Measurements from ENCODE around the gene MROH2A. TPM values are rescaled to one million over a fixed set of nuclear protein-coding genes. Genes with fewer than 3 reads are reported as not detected.

Gene MROH2A
- total and polyA plus RNA-seq, 9 of the 15 experiments (the other 6 are each of a cell fraction or from before 2014, with no cell fraction given): 0.03 TPM; not detected in 8

DNA sequence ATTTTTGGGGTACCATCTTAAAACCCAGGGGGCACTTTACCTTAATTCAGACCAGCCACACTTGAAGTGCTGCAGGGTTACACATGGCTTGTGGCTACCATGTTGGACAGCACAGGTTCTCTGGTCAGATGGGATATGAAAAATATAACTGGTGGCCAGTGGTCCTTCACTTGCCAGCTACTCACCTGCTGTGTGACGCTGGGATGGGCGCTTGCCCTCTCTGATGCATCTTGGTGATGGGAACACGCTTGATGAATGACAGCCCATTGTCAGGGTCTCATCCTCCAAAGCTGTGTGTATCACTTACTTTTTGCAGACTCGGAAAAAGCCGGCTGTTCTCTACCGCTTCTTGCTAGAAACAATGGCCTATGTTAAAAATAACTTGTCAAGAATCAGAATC is 53.7 kb downstream of the MROH2A start (continued):
- TF ChIP-seq ERF (CRISPR knock-in tag; IDR thresholded peaks at IDR 0.05): no peak
- 0 out of 4 replicates have a peak, but pooled peaks of 1 of the 2 experiments have one; percentile 22 for TF ChIP-seq RCOR1 (IDR thresholded peaks at IDR 0.05; ENCODE audit: borderline replicate concordance in 1 of 2, low read depth in 2 of 2, low read length in 2 of 2)
- TF ChIP-seq RBM25 (IDR thresholded peaks at IDR 0.05; ENCODE audit: low read depth, low read length, severe bottlenecking): peak; percentile 71
- no peak for TF ChIP-seq KDM2B (CRISPR knock-in tag; IDR thresholded peaks at IDR 0.05)
- TF ChIP-seq ZNF79 (CRISPR knock-in tag; IDR thresholded peaks at IDR 0.05; ENCODE audit: low read depth): no peak
- TF ChIP-seq ARHGAP35 (IDR thresholded peaks at IDR 0.05; ENCODE audit: partially characterized antibody): no peak

GRCh38 chr2:233832414-233832813 is 54.3 kb downstream of the MROH2A start:
- no peak for FAIRE-seq
- Histone ChIP-seq H3K36me3 (ENCODE audit: control insufficient read depth, insufficient read depth, low read length) (peaks cover 33% of the 10 kb centered on the region; the same call in 2 of the 3 replicates), H3K27ac (ENCODE audit: extremely low read depth, low read depth, low read length) (no peak overlapping the region), H3K9ac (ENCODE audit: insufficient read depth in 1 of 2, low read depth in 2 of 2, low read length in 2 of 2) (no peak overlapping the region), H3K79me2 (ENCODE audit: control insufficient read depth, insufficient read depth, low read length) (peaks cover 2% of the 10 kb centered on the region; the same call in 1 of the 3 replicates), H3K4me2 (ENCODE audit: insufficient read depth, low read length) (no peak overlapping the region), H4K20me1 (replicated peaks; ENCODE audit: control insufficient read depth, insufficient read depth, low read length) (no peaks in the 10 kb centered on the region; the same call in 1 of the 2 replicates), H3K4me1 (replicated peaks in 1 of 2; ENCODE audit: control insufficient read depth in 2 of 2, insufficient read depth in 2 of 2, low read length in 2 of 2) (peaks cover 0 to 5% of the 10 kb centered on the region in 2 experiments; a peak in 2 of 5 replicates), H3K9me3 (replicated peaks; ENCODE audit: control insufficient read depth, insufficient read depth, low read depth, low read length) (no peaks in the 10 kb centered on the region), H3K27me3 (ENCODE audit: control insufficient read depth in 2 of 2, insufficient read depth in 2 of 2, low read length in 2 of 2) (no peaks in the 10 kb centered on the region), H3K4me3 (no peak overlapping the region), H3K9me1 (ENCODE audit: control insufficient read depth, insufficient read depth, low read length) (no peaks in the 10 kb centered on the region), H2AFZ (ENCODE audit: low read depth, low read length) (no peak overlapping the region)
- ChIA-PET POLR2A (interaction anchor here (0.6 to 1.3 kb wide), 4 partner anchors 10 to 1524 kb away, joined by 3 to 6 read pairs (median 4); no protein-coding TSS in a partner anchor), CTCF (ENCODE audit: low intra/inter-chr PET ratio) (no interaction called here)
- intact Hi-C loops (cut with micrococcal nuclease) (no loop called here), in situ Hi-C loops (cut with MboI) (no loop called here)
- no peak for DNase-seq (ENCODE audit: extremely low read depth in 1 of 4, low spot score in 3 of 4)
- BruUV-seq (replicated peaks): no TSS peak
- 59% methylated on average over 8 of the region's 9 CpGs for WGBS (ENCODE audit: insufficient coverage, low coverage, missing lambda C conversion rate)
- no peak for ATAC-seq
- TF ChIP-seq SRF (CRISPR knock-in tag; IDR thresholded peaks at IDR 0.05) (no peak), CHCHD3 (CRISPR knock-in tag; IDR thresholded peaks at IDR 0.05) (no peak), ZNF75A (CRISPR knock-in tag; IDR thresholded peaks at IDR 0.05) (no peak), ZNF217 (CRISPR knock-in tag; IDR thresholded peaks at IDR 0.05) (no peak), SRSF7 (optimal IDR thresholded peaks at IDR 0.05; ENCODE audit: low read depth, low read length) (no peak), RUNX1 (IDR thresholded peaks at IDR 0.05; ENCODE audit: low read depth) (no peak), HEY1 (CRISPR knock-in tag; IDR thresholded peaks at IDR 0.05; ENCODE audit: borderline replicate concordance) (no peak), PRMT5 (CRISPR knock-in tag; IDR thresholded peaks at IDR 0.05) (no peak)
- TF ChIP-seq, protein P1, sequence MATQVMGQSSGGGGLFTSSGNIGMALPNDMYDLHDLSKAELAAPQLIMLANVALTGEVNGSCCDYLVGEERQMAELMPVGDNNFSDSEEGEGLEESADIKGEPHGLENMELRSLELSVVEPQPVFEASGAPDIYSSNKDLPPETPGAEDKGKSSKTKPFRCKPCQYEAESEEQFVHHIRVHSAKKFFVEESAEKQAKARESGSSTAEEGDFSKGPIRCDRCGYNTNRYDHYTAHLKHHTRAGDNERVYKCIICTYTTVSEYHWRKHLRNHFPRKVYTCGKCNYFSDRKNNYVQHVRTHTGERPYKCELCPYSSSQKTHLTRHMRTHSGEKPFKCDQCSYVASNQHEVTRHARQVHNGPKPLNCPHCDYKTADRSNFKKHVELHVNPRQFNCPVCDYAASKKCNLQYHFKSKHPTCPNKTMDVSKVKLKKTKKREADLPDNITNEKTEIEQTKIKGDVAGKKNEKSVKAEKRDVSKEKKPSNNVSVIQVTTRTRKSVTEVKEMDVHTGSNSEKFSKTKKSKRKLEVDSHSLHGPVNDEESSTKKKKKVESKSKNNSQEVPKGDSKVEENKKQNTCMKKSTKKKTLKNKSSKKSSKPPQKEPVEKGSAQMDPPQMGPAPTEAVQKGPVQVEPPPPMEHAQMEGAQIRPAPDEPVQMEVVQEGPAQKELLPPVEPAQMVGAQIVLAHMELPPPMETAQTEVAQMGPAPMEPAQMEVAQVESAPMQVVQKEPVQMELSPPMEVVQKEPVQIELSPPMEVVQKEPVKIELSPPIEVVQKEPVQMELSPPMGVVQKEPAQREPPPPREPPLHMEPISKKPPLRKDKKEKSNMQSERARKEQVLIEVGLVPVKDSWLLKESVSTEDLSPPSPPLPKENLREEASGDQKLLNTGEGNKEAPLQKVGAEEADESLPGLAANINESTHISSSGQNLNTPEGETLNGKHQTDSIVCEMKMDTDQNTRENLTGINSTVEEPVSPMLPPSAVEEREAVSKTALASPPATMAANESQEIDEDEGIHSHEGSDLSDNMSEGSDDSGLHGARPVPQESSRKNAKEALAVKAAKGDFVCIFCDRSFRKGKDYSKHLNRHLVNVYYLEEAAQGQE (IDR thresholded peaks at IDR 0.05; ENCODE audit: borderline replicate concordance): no peak
- TF ChIP-seq, protein P1 (CRISPR knock-in tag; IDR thresholded peaks at IDR 0.05; ENCODE audit: low read depth): no peak
